ENCODE data around the gene ZNF385C. TPM values are rescaled to one million over a fixed set of nuclear protein-coding genes. Genes with fewer than 3 reads are reported as not detected.

ZNF385C gene
- total RNA-seq, 2 donors from 2014 or later = 1.3 TPM; not detected in 1

DNA sequence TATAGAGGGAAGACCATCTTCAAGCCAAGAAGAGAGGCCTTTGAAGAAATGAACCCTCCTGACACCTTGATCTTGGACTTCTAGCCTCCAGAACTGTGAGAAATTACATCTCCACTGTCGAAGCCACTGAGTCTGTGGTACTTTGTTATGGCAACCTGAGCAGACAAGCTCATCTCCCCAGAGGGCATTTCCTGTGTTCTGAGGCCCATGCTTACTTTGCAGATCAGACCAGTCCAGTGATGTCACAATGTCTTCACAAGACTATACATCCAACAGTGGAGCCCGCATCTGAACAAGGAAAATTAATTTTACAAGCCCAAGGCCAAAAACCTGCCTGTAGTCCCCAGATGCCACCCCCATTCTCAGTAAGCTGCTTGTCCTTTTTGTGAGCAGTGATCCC lies 33.1 kb downstream of the ZNF385C start:
- Histone ChIP-seq H3K4me1 (no peaks in the 10 kb centered on the region), H3K4me3 (no peak overlapping the region), H3K9me3 (no peaks in the 10 kb centered on the region), H3K27ac (no peak overlapping the region), H3K27me3 (no peaks in the 10 kb centered on the region), H3K36me3 (replicated peaks in 1 of 2; ENCODE audit: insufficient read depth in 1 of 2, low read depth in 2 of 2) (no peaks in the 10 kb centered on the region)
- TF ChIP-seq, protein P1, sequence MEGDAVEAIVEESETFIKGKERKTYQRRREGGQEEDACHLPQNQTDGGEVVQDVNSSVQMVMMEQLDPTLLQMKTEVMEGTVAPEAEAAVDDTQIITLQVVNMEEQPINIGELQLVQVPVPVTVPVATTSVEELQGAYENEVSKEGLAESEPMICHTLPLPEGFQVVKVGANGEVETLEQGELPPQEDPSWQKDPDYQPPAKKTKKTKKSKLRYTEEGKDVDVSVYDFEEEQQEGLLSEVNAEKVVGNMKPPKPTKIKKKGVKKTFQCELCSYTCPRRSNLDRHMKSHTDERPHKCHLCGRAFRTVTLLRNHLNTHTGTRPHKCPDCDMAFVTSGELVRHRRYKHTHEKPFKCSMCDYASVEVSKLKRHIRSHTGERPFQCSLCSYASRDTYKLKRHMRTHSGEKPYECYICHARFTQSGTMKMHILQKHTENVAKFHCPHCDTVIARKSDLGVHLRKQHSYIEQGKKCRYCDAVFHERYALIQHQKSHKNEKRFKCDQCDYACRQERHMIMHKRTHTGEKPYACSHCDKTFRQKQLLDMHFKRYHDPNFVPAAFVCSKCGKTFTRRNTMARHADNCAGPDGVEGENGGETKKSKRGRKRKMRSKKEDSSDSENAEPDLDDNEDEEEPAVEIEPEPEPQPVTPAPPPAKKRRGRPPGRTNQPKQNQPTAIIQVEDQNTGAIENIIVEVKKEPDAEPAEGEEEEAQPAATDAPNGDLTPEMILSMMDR (IDR thresholded peaks at IDR 0.05) = no peak
- TF ChIP-seq POLR2A (IDR thresholded peaks at IDR 0.05) = no peak
- intact Hi-C loops (cut with DNase I) = no loop called here
- no peak for DNase-seq
- ATAC-seq = no peak
- 53 to 63% methylated on average over 2 of the region's 2 CpGs for WGBS, 2 donors

DNA sequence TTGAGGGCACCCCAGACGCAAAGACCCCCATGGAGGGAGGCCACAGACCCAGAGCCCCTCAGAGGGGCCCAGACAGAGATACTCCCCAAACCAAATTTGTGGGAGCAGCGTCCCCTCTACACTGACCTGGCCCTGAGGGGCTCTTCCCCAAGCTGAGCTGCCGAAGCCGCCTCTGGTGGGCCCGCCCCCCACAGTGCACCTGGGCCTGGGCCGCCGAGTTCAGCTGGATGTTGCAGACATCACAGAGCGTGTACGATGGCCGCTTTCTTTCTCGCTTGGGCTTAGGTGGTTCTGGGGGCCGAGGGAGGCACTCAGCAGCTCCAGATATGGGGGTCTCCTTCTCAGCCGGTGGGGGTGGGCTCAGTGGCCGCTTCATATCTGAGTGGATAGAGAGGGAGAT lies 35.6 kb downstream of the ZNF385C start:
- intact Hi-C loops (cut with DNase I) = no loop called here
- DNase-seq = no peak
- no peaks in the 10 kb centered on the region for H3K4me1 ChIP-seq
- H3K9me3 ChIP-seq = no peaks in the 10 kb centered on the region
- H3K27ac ChIP-seq = no peak overlapping the region
- no peaks in the 10 kb centered on the region for H3K27me3 ChIP-seq
- WGBS, 2 donors = 65 to 74% methylated on average over 5 to 14 of the region's 14 CpGs
- no peak for ATAC-seq
- TF ChIP-seq, protein P1 (IDR thresholded peaks at IDR 0.05) = no peak
- TF ChIP-seq POLR2A (IDR thresholded peaks at IDR 0.05) = no peak
- H3K4me3 ChIP-seq = no peak overlapping the region
- H3K36me3 ChIP-seq (replicated peaks in 1 of 2; ENCODE audit: insufficient read depth in 1 of 2, low read depth in 2 of 2) = no peaks in the 10 kb centered on the region

DNA sequence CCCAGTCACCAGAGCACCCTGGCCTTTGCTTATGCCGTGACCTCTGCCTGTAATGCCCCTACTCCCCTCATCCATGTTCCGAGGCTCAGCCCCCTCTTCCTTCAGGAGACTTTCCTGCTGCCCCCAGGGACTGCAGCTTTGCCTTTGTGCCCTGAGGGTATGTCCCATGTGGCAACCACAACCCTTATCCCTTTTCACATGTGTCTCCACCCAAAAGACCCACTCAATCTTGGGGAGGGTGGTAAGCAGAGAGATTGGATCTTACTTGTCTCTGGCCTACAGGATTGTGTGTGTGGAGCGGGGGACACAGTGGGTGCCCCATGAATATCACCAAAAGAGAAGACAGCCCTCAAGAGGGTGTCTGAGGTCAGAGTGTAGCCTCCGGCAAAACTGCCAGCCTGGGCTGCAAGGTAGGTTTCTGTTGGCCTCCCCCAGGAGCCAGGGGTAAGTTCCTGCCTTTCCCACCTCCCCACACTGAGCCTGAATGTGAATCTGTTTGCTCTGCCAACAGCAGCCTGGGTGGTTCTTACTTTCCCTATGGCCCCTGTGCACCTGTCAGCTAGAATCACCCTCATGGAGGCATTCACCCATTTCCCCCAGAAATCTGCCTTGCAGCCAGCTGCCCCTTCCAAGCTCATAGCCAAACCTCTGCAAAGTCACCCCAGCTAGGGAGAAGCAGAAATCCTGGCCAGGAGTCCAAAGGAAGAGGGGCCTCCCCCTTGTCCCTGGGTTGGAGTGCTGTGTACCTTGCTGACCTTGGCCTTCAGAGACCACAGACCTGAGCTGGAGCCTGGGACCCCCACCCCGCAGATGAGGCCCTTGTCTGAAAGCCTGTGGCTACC lies 36.4 kb downstream of the ZNF385C start:
- H3K27ac ChIP-seq = no peak overlapping the region

DNA sequence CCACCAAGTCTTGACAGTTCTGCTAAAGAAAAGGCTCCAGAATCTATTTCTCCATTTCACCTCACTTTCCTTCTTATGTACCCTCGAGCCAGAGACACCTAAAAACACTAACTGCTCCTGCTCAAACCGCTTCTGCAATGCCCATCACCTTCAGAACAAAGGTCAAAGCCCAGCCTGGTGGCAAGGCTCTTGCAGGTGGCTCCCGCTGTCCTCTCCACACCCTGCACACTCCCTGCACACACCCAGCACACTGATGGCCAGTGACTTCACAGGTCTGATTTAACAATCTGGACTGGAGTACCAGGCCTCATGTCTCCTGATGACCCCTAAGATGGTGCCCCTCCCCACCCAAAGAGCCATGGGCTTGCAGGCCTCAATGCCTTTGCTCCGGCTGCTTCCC lies 38.0 kb downstream of the ZNF385C start:
- 86% methylated on average over 4 of the region's 4 CpGs for WGBS, 2 donors
- no peak overlapping the region for H3K4me3 ChIP-seq
- H3K4me1 ChIP-seq = no peaks in the 10 kb centered on the region
- TF ChIP-seq POLR2A (IDR thresholded peaks at IDR 0.05) = no peak
- TF ChIP-seq, protein P1 (IDR thresholded peaks at IDR 0.05) = no peak
- no peaks in the 10 kb centered on the region for H3K9me3 ChIP-seq
- no peak overlapping the region for H3K27ac ChIP-seq
- ATAC-seq = no peak
- no peaks in the 10 kb centered on the region for H3K36me3 ChIP-seq (replicated peaks in 1 of 2; ENCODE audit: insufficient read depth in 1 of 2, low read depth in 2 of 2)
- no peak for DNase-seq
- intact Hi-C loops (cut with DNase I) = no loop called here
- H3K27me3 ChIP-seq = no peaks in the 10 kb centered on the region

More for the DNA sequence above, 36.4 kb downstream of the ZNF385C start:
- DNase-seq = no peak
- no peak overlapping the region for H3K4me3 ChIP-seq
- intact Hi-C loops (cut with DNase I) = no loop called here
- H3K36me3 ChIP-seq (replicated peaks in 1 of 2; ENCODE audit: insufficient read depth in 1 of 2, low read depth in 2 of 2) = no peaks in the 10 kb centered on the region
- WGBS, 2 donors = 46 to 63% methylated on average over 4 to 5 of the region's 5 CpGs
- no peaks in the 10 kb centered on the region for H3K27me3 ChIP-seq
- no peaks in the 10 kb centered on the region for H3K9me3 ChIP-seq
- H3K4me1 ChIP-seq = no peaks in the 10 kb centered on the region
- ATAC-seq = no peak
- TF ChIP-seq, protein P1 (IDR thresholded peaks at IDR 0.05) = no peak
- no peak for TF ChIP-seq POLR2A (IDR thresholded peaks at IDR 0.05)

DNA sequence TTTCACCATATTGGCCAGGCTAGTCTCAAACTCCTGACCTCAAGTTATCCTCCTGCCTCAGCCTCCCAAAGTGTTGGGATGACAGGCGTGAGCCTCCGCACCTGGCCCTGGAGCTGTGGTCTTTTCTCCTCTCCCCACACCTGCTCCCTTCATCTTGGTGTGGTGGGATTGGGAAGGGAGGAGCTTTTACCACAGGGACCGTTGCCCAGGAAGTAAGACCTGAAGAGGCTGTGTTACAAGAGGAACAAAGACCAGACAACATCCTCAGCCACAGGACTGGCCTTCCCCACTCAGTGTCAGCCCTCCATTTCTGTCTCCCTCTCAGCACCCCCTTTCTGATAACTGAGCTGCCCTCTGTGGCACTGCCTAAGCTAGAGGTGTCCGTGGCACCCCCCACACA lies 38.5 kb downstream of the ZNF385C start:
- 62 to 69% methylated on average over 4 of the region's 4 CpGs for WGBS, 2 donors
- DNase-seq (no peak), ATAC-seq (no peak)
- no peaks in the 10 kb centered on the region for H3K9me3 ChIP-seq
- no peak overlapping the region for H3K4me3 ChIP-seq
- no peaks in the 10 kb centered on the region for H3K27me3 ChIP-seq
- no peak for TF ChIP-seq POLR2A (IDR thresholded peaks at IDR 0.05)
- TF ChIP-seq, protein P1 (IDR thresholded peaks at IDR 0.05) = no peak
- no peaks in the 10 kb centered on the region for H3K36me3 ChIP-seq (replicated peaks in 1 of 2; ENCODE audit: insufficient read depth in 1 of 2, low read depth in 2 of 2)
- intact Hi-C loops (cut with DNase I) = no loop called here
- H3K27ac ChIP-seq = no peak overlapping the region
- H3K4me1 ChIP-seq = no peaks in the 10 kb centered on the region

All from body of pancreas (tissue), 4 donors.